ENCODE results near the gene CHSY3. TPM values are rescaled to one million over a fixed set of nuclear protein-coding genes. Genes with fewer than 3 reads are reported as not detected.

CHSY3 gene
- total and polyA plus RNA-seq, 2 experiments from 2014 or later: 0.44 to 3.0 TPM

DNA sequence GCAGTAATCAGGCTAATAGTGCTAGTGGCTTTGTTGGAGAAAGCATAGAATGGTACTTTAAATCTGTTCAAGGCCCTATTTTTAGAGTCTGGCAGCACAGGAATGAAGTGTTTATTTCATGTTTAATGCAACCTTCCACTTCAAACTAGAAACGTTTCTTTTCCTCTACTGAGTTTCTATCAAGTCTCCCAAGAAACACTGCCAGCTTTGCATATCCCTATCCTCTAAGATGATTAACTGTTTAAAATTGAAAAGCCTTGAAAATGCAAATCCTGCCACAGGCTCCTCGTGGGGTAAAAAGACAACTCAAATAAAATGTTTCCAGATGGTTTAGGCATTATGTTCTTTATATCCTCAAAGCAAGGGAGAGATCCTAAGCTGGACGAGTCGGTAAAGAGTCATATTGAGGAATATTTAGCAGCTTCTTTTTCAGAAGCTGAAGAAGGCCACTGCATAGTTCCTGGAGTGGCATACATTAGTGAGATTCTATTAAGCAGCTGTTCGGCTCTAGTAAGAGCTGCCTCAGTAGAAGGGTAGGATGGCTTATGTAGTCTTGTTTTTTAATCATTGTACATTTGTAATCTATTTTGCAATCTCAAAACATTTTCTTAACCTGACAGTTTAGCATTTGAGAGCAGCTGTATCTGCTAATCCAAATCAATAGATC lies 251.2 kb downstream of the CHSY3 start (continued):
- TF ChIP-seq CTCF (conservative IDR thresholded peaks at IDR 0.05; ENCODE audit: low read depth in 2 of 2): no peak
- TF ChIP-seq CREB1 (CRISPR knock-in tag; IDR thresholded peaks at IDR 0.05; ENCODE audit: low read depth): no peak
- TF ChIP-seq EZH2 (IDR thresholded peaks at IDR 0.05; ENCODE audit: low read depth, unreplicated experiment): no peak
- TF ChIP-seq ZNF331 (CRISPR knock-in tag; IDR thresholded peaks at IDR 0.05; ENCODE audit: low read depth): no peak
- TF ChIP-seq EZH2phosphoT487 (IDR thresholded peaks at IDR 0.05; ENCODE audit: unreplicated experiment): no peak
- no peak for TF ChIP-seq STAT1 (IDR thresholded peaks at IDR 0.05; ENCODE audit: unreplicated experiment)
- no peak for TF ChIP-seq JUNB (IDR thresholded peaks at IDR 0.05; ENCODE audit: unreplicated experiment)
- TF ChIP-seq REST (IDR thresholded peaks at IDR 0.05; ENCODE audit: unreplicated experiment): no peak

DNA sequence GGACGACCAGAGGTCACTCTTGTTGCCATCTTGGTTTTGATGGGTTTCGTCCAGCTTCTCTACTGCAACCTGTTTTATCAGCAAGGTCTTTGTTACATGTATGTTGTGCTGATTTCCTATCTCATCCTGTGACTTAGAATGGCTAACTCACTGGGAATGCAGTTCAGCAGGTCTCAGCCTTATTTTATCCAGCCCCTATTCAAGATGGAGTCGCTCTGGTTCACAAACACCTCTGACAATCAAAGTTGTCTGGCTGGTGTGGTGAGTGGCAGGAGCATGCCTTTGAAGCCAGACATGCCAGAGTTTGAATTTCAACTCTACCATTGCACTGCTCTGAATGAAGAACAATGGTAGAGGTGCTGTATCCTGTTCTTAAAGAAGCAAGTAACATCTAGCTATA lies 253.8 kb downstream of the CHSY3 start:
- Histone ChIP-seq H3K36me3 (ENCODE audit: insufficient read depth) (no peaks in the 10 kb centered on the region), H3F3A (replicated peaks; ENCODE audit: low read depth) (no peaks in the 10 kb centered on the region), H3K27ac (ENCODE audit: low read depth) (no peak overlapping the region), H3K27me3 (ENCODE audit: insufficient read depth) (no peaks in the 10 kb centered on the region), H3K4me1 (ENCODE audit: insufficient read depth) (peaks cover 30% of the 10 kb centered on the region), H4K20me1 (replicated peaks; ENCODE audit: insufficient read depth) (no peaks in the 10 kb centered on the region), H3K79me2 (replicated peaks; ENCODE audit: insufficient read depth) (no peaks in the 10 kb centered on the region), H2AFZ (no peak overlapping the region), H3K9me2 (ENCODE audit: insufficient read depth) (no peaks in the 10 kb centered on the region), H3K4me2 (no peak overlapping the region), H3K4me3 (no peak overlapping the region)
- Mint-ChIP-seq H3K4me1 (peaks cover 35% of the 10 kb centered on the region), H3K36me3 (ENCODE audit: low read depth) (peaks cover 2% of the 10 kb centered on the region; the same call in 2 of the 3 replicates), H3K27me3 (ENCODE audit: insufficient read depth, low read depth, poor library complexity) (no peaks in the 10 kb centered on the region), H3K27ac (no peak overlapping the region), H3K9me3 (no peaks in the 10 kb centered on the region), H3K4me3 (no peak overlapping the region)
- ATAC-seq: no peak
- TF ChIP-seq REST (IDR thresholded peaks at IDR 0.05; ENCODE audit: unreplicated experiment) (no peak), CTCF (conservative IDR thresholded peaks at IDR 0.05; ENCODE audit: low read depth in 2 of 2) (no peak), CREB1 (CRISPR knock-in tag; IDR thresholded peaks at IDR 0.05; ENCODE audit: low read depth) (no peak), STAT1 (IDR thresholded peaks at IDR 0.05; ENCODE audit: unreplicated experiment) (no peak), POLR2AphosphoS5 (IDR thresholded peaks at IDR 0.05; ENCODE audit: low read depth) (no peak), NANOG (IDR thresholded peaks at IDR 0.05; ENCODE audit: borderline replicate concordance) (no peak), ZNF114 (CRISPR knock-in tag; IDR thresholded peaks at IDR 0.05) (no peak)
- TF ChIP-seq, protein P1, sequence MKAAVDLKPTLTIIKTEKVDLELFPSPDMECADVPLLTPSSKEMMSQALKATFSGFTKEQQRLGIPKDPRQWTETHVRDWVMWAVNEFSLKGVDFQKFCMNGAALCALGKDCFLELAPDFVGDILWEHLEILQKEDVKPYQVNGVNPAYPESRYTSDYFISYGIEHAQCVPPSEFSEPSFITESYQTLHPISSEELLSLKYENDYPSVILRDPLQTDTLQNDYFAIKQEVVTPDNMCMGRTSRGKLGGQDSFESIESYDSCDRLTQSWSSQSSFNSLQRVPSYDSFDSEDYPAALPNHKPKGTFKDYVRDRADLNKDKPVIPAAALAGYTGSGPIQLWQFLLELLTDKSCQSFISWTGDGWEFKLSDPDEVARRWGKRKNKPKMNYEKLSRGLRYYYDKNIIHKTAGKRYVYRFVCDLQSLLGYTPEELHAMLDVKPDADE (IDR thresholded peaks at IDR 0.05): no peak
- no peak for DNase-seq (ENCODE audit: low spot score)

All from GM23338 (cell line).